Gastroesophageal sphincter (tissue), 4 donors: ENCODE measurements around the gene CCDC88C. TPM values are rescaled to one million over a fixed set of nuclear protein-coding genes. Genes with fewer than 3 reads are reported as not detected.
"Not testable (repeated sequence)": the region's sequence is repeated elsewhere in the genome, so short reads cannot be mapped to it uniquely, and the experiment has no call there.

ENCODE experiments used
- ATAC-seq: fragments of 150-250 bp; one replicate; pipeline ENCODE4 v1.9.1; 2016; ENCODE audit warnings: mild to moderate bottlenecking, moderate library complexity
- H3K27ac ChIP-seq, 4 donors: fragments of 200-600 bp; sonication (generic) in 3 of 4; 1 replicate in 3 of 4; 2 replicates in 1 of 4; pipeline ENCODE4 v1.5.1; 2016 to 2019
- H3K27me3 ChIP-seq: fragments of 200-600 bp; sonication (generic); one replicate; pipeline ENCODE4 v1.5.1; 2019
- H3K36me3 ChIP-seq, 2 donors: fragments of 200-600 bp; sonication (generic); one replicate each; pipeline ENCODE4 v1.5.1; 2019; ENCODE audit warnings: control low read depth in 1 of 2
- H3K4me1 ChIP-seq, 3 donors: fragments of 200-600 bp; sonication (generic); 1 replicate in 2 of 3; 2 replicates in 1 of 3; pipeline ENCODE4 v1.5.1; 2016 to 2019; ENCODE audit warnings: control low read depth in 2 of 3
- H3K4me3 ChIP-seq, 2 donors: fragments of 200-600 bp; sonication (generic); one replicate each; pipeline ENCODE4 v1.5.1; 2019; ENCODE audit warnings: mild to moderate bottlenecking in 1 of 2, moderate library complexity in 1 of 2
- H3K9me3 ChIP-seq, 3 donors: fragments of 200-600 bp; sonication (generic); one replicate each; pipeline ENCODE4 v1.5.1; 2017 to 2019; ENCODE audit warnings: control low read depth in 2 of 3
- CTCF ChIP-seq, 4 experiments: fragments of 200-600 bp in 2 of 4; fragments of 450-650 bp in 2 of 4; sonication (generic) in 1 of 4; IDR thresholded peaks; one replicate each; pipeline ENCODE4 v1.5.1; 2017 to 2019; ENCODE audit warnings: antibody characterized with exemption in 4 of 4, mild to moderate bottlenecking in 2 of 4, moderate library complexity in 2 of 4
- EP300 ChIP-seq: sonication (generic); formaldehyde crosslinking; IDR thresholded peaks from one replicate; pipeline ENCODE4 v1.6.1; 2017; ENCODE audit warnings: antibody characterized with exemption, mild to moderate bottlenecking
- POLR2A ChIP-seq, 2 donors: fragments of 450-650 bp; IDR thresholded peaks; one replicate each; pipeline ENCODE4 v1.6.1; 2017; ENCODE audit warnings: antibody characterized with exemption in 2 of 2, mild to moderate bottlenecking in 2 of 2, moderate library complexity in 1 of 2
- POLR2AphosphoS5 ChIP-seq: sonication (generic); formaldehyde crosslinking; IDR thresholded peaks from one replicate; pipeline ENCODE4 v1.6.1; 2017; ENCODE audit warnings: antibody characterized with exemption
- WGBS, 2 donors: methylation state at CpG; one replicate each; pipeline ENCODE4 v1.1.5; 2018; ENCODE audit warnings: low coverage in 1 of 2; 5-methylcytosine and 5-hydroxymethylcytosine counted together
- total RNA-seq, 4 donors: library from RNA; depleted of rRNA; stranded (reverse); fragments of >200 nt; gene quantifications; one replicate each; pipeline ENCODE4 v1.1.0, GENCODE V29; 2016

CCDC88C gene
- total RNA-seq, 4 donors from 2014 or later: 2.0 to 10.1 (median 4.9) TPM

- no peak overlapping the region for H3K4me3 ChIP-seq
- no peaks in the 10 kb centered on the region for H3K36me3 ChIP-seq
- H3K27ac ChIP-seq: no peak overlapping the region
- WGBS, 2 donors: 50 to 80% methylated on average over 1 to 2 of the region's 8 CpGs
- no peaks in the 10 kb centered on the region for H3K9me3 ChIP-seq
- no peak for ATAC-seq
- no peaks in the 10 kb centered on the region for H3K27me3 ChIP-seq
- H3K4me1 ChIP-seq: peaks cover 0 to 12% (median 0%) of the 10 kb centered on the region in 3 donors
- TF ChIP-seq POLR2AphosphoS5 (no peak), CTCF (IDR thresholded peaks at IDR 0.05) (no peak), POLR2A (IDR thresholded peaks at IDR 0.05) (no peak), EP300 (no peak)
Measured at GRCh38 chr14:91270619-91271018, 147.0 kb downstream of the CCDC88C start.

GRCh38 chr14:91270188-91270587 lies 147.4 kb downstream of the CCDC88C start:
- no peak for ATAC-seq
- WGBS, 2 donors: 96% methylated on average over 4 of the region's 6 CpGs; no CpG with 5 or more reads in 1 of the 2 donors
- Histone ChIP-seq H3K4me1 (peaks cover 0 to 15% (median 0%) of the 10 kb centered on the region in 3 donors), H3K4me3 (no peak overlapping the region), H3K36me3 (no peaks in the 10 kb centered on the region), H3K27ac (no peak overlapping the region), H3K27me3 (no peaks in the 10 kb centered on the region), H3K9me3 (no peaks in the 10 kb centered on the region)
- TF ChIP-seq CTCF (IDR thresholded peaks at IDR 0.05) (no peak), POLR2A (IDR thresholded peaks at IDR 0.05) (no peak), EP300 (no peak), POLR2AphosphoS5 (no peak)

DNA sequence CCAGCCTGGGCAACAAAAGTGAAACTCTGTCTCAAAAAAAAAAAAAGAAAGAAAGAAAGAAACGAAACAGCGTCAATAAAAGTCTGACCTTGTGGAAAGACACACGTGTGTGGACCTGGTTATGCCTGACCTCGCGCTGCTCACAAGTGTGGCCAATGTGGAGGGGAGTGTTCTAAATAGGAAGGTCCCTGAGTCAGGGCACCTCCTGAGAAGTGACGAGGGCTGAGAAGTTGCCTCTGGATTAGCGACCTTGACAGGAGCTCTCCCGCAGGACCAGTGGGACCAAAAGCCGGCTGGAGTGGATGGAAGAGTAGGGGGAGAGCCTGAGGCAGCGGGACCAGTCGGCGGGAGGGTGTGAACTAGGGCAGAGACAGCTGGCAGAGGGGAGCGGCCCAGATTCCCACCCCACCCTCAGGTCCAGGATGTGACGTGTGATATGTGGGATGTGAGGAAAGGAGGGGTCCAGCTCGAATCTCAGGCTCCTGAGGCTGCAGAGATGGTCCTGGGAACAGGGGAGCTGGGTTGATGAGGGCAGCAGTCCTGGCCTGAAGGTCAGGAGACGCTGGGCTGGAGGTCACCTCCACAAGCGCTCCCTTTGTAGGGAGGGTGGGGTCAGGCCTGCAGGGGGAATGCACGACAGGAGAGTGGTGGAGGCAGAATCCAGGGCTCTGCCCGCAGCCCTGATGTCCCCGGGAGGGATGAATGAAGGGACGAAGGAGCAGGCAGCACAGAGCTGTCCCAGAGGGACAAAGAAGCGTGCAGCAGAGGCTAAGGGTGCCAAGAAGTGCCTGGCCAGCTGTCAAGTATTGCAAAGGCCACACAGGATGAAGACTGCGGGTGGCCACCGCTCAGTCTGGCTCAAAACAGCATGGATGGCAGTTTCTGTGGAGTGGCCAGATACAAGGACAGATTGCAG lies 148.3 kb downstream of the CCDC88C start:
- Histone ChIP-seq H3K9me3 (no peaks in the 10 kb centered on the region), H3K4me1 (peaks cover 0 to 23% (median 0%) of the 10 kb centered on the region in 3 donors), H3K27ac (no peak overlapping the region), H3K4me3 (no peak overlapping the region), H3K36me3 (no peaks in the 10 kb centered on the region), H3K27me3 (peaks cover 5% of the 10 kb centered on the region)
- TF ChIP-seq EP300: no peak
- WGBS, 2 donors: 75 to 84% methylated on average over 8 to 15 of the region's 24 CpGs
- ATAC-seq: no peak

DNA sequence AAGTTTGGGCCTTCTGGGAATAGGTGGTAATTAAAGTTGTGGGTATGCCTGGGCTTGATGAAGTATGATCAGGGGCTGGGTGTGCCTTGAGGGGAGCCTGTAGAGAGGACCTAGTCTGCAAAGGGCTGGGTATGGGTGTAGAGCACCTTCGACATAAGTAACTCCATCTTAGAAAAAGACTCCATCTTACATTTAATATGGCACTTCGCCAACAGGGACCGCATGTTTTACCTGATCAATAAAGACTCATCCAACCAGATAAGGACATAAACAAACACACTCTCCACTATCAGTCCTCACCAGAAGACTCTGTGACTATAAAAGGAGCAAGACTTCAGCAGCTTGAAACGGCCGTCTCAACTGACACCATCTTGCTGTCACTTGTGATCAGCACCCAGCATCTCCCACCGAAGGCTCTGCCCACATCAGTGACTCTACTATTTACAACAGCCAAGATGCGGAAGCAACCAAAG lies 149.6 kb downstream of the CCDC88C start:
- Histone ChIP-seq H3K4me3 (no peak overlapping the region), H3K4me1 (peaks cover 0 to 30% (median 3%) of the 10 kb centered on the region in 3 donors), H3K9me3 (no peaks in the 10 kb centered on the region), H3K27me3 (peaks cover 9% of the 10 kb centered on the region), H3K27ac (no peak overlapping the region), H3K36me3 (no peaks in the 10 kb centered on the region)
- TF ChIP-seq CTCF (IDR thresholded peaks at IDR 0.05) (no peak), EP300 (no peak), POLR2AphosphoS5 (no peak), POLR2A (IDR thresholded peaks at IDR 0.05) (no peak)
- 95 to 98% methylated on average over 6 to 7 of the region's 7 CpGs for WGBS, 2 donors
- ATAC-seq: no peak

DNA sequence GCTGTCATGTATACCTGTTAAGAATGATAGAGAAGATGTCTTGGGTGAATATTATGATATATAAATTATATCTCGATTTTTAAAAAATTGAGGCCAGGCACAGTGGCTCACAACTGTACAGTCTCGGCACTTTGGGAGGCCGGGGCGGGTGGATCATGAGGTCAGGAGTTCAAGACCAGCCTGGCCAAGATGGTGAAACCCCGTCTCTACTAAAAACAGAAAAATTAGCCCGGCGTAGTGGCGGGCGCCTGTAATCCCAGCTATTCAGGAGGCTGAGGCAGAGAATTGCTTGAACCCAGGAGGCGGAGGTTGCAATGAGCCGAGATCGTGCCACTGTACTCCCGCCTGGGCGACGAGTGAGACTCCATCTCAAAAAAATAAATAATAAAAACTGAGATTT lies 151.3 kb downstream of the CCDC88C start:
- H3K4me3 ChIP-seq, H3K9me3 ChIP-seq, H3K27me3 ChIP-seq, ATAC-seq, H3K36me3 ChIP-seq, H3K27ac ChIP-seq: not testable (repeated sequence)
- 80 to 96% methylated on average over 1 to 15 of the region's 15 CpGs for WGBS, 2 donors
- peaks cover 0 to 30% (median 3%) of the 10 kb centered on the region in 3 donors for H3K4me1 ChIP-seq

DNA sequence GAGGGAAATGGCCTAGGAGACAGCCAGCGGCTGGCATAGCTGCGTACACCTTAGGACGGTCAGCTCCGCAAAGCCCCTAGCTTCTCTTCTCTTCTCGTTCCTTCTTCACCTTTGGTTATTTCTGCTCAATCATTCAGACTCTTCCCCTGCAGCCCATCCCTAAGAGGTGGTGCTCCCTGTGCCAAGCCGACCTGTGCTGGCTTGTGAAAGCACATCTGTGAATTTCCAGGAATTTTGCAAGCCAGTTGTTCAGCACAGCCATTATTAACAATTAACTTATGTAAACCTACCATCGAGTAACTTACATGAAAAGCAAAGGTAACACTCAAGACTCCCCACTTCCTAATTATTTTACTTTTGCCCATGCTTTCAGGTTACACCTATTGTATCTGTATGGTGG lies 152.2 kb downstream of the CCDC88C start:
- H3K36me3 ChIP-seq: no peaks in the 10 kb centered on the region
- H3K4me1 ChIP-seq: peaks cover 0 to 30% (median 3%) of the 10 kb centered on the region in 3 donors
- TF ChIP-seq POLR2A (IDR thresholded peaks at IDR 0.05) (no peak), EP300 (no peak), CTCF (IDR thresholded peaks at IDR 0.05) (no peak), POLR2AphosphoS5 (no peak)
- no peaks in the 10 kb centered on the region for H3K9me3 ChIP-seq
- no peak overlapping the region for H3K27ac ChIP-seq
- no peak for ATAC-seq
- no peak overlapping the region for H3K4me3 ChIP-seq
- 89 to 98% methylated on average over 7 of the region's 7 CpGs for WGBS, 2 donors
- H3K27me3 ChIP-seq: peaks cover 9% of the 10 kb centered on the region
